Hepatocyte (in vitro differentiated cells): ENCODE results near the gene CELSR1. TPM values are rescaled to one million over a fixed set of nuclear protein-coding genes. Genes with fewer than 3 reads are reported as not detected.

ENCODE experiments used
- DNase-seq: peaks from one replicate; pipeline ENCODE4 v3.0.0-alpha.2; 2016; ENCODE audit warnings: low spot score
- H2AFZ ChIP-seq: fragments of 200-600 bp; sonication (generic); 2 replicates; pipeline ENCODE4 v1.6.0; 2016; ENCODE audit warnings: antibody characterized with exemption, mild to moderate bottlenecking
- H3K27ac ChIP-seq: fragments of 200-600 bp; sonication (generic); 2 replicates; pipeline ENCODE4 v1.5.1; 2016; ENCODE audit warnings: mild to moderate bottlenecking
- H3K27me3 ChIP-seq: fragments of 200-600 bp; sonication (generic); 2 replicates; pipeline ENCODE4 v1.6.1; 2016
- H3K36me3 ChIP-seq: fragments of 200-600 bp; sonication (generic); replicated peaks from 2 replicates; pipeline ENCODE4 v1.5.1; 2016; ENCODE audit warnings: low read depth; ENCODE audit not compliant: insufficient read depth
- H3K4me1 ChIP-seq: fragments of 200-600 bp; sonication (generic); 2 replicates; pipeline ENCODE4 v1.5.1; 2016; ENCODE audit warnings: mild to moderate bottlenecking, moderate library complexity; ENCODE audit not compliant: insufficient read depth
- H3K4me2 ChIP-seq: fragments of 200-600 bp; sonication (generic); 2 replicates; pipeline ENCODE4 v1.6.0; 2016
- H3K4me3 ChIP-seq: fragments of 200-600 bp; sonication (generic); 2 replicates; pipeline ENCODE4 v1.5.1; 2016; ENCODE audit warnings: mild to moderate bottlenecking
- H3K79me2 ChIP-seq: fragments of 200-600 bp; sonication (generic); 2 replicates; pipeline ENCODE4 v1.6.0; 2017; ENCODE audit warnings: mild to moderate bottlenecking
- H3K9me2 ChIP-seq: fragments of 200-600 bp; sonication (generic); replicated peaks from 2 replicates; pipeline ENCODE4 v1.6.0; 2017; ENCODE audit warnings: mild to moderate bottlenecking; ENCODE audit not compliant: insufficient read depth
- H3K9me3 ChIP-seq: fragments of 200-600 bp; sonication (generic); 2 replicates; pipeline ENCODE4 v1.5.1; 2016; ENCODE audit warnings: low read depth, mild to moderate bottlenecking
- H4K20me1 ChIP-seq: fragments of 200-600 bp; sonication (generic); 2 replicates; pipeline ENCODE4 v1.6.0; 2016; ENCODE audit warnings: mild to moderate bottlenecking; ENCODE audit not compliant: insufficient read depth, poor library complexity, severe bottlenecking
- EZH2 ChIP-seq: fragments of 200-600 bp; sonication (generic); IDR thresholded peaks from 2 replicates; pipeline ENCODE4 v1.6.1; 2016; ENCODE audit warnings: antibody characterized with exemption, mild to moderate bottlenecking, borderline replicate concordance
- EZH2phosphoT487 ChIP-seq: fragments of 200-600 bp; sonication (generic); IDR thresholded peaks from one replicate; pipeline ENCODE4 v1.6.1; 2018; ENCODE audit warnings: antibody characterized with exemption, mild to moderate bottlenecking, low read depth, moderate library complexity; ENCODE audit not compliant: unreplicated experiment, severe bottlenecking
- WGBS: methylation state at CpG from one replicate; pipeline ENCODE4 v1.1.6; 2016; ENCODE audit warnings: low lambda C conversion rate; ENCODE audit errors: missing lambda C conversion rate; 5-methylcytosine and 5-hydroxymethylcytosine counted together
- polyA plus RNA-seq: library from polyadenylated mRNA; unstranded; fragments of >200 nt; fragmentation: Nextera tagmentation; extraction: Ambion mirVana; gene quantifications from 2 replicates; pipeline ENCODE4 v1.2.1, GENCODE V29; 2016
- total RNA-seq: library from RNA; depleted of rRNA; stranded (reverse); fragments of >200 nt; gene quantifications from 2 replicates; pipeline ENCODE4 v1.2.3, GENCODE V29; 2014
- TF ChIP-seq, protein P1 (sequence below): fragments of 200-600 bp; sonication (generic); IDR thresholded peaks from 2 replicates; pipeline ENCODE4 v1.5.1; 2016; ENCODE audit warnings: antibody characterized with exemption, mild to moderate bottlenecking; ENCODE audit not compliant: poor library complexity

The CELSR1 gene
- total and polyA plus RNA-seq, 2 experiments from 2014 or later = 3.0 to 8.7 TPM

GRCh38 chr22:46542011-46542985 lies 4.9 kb upstream of the CELSR1 start:
- H3K79me2 ChIP-seq = no peaks in the 10 kb centered on the region
- H3K27ac ChIP-seq = no peak overlapping the region
- TF ChIP-seq EZH2 = no peak
- TF ChIP-seq, protein P1, sequence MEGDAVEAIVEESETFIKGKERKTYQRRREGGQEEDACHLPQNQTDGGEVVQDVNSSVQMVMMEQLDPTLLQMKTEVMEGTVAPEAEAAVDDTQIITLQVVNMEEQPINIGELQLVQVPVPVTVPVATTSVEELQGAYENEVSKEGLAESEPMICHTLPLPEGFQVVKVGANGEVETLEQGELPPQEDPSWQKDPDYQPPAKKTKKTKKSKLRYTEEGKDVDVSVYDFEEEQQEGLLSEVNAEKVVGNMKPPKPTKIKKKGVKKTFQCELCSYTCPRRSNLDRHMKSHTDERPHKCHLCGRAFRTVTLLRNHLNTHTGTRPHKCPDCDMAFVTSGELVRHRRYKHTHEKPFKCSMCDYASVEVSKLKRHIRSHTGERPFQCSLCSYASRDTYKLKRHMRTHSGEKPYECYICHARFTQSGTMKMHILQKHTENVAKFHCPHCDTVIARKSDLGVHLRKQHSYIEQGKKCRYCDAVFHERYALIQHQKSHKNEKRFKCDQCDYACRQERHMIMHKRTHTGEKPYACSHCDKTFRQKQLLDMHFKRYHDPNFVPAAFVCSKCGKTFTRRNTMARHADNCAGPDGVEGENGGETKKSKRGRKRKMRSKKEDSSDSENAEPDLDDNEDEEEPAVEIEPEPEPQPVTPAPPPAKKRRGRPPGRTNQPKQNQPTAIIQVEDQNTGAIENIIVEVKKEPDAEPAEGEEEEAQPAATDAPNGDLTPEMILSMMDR = peak; percentile 91
- H4K20me1 ChIP-seq = no peaks in the 10 kb centered on the region
- peaks cover 12% of the 10 kb centered on the region for H3K27me3 ChIP-seq
- DNase-seq = peak; percentile 87
- H3K36me3 ChIP-seq = no peaks in the 10 kb centered on the region
- no peaks in the 10 kb centered on the region for H3K9me2 ChIP-seq
- H3K9me3 ChIP-seq = no peaks in the 10 kb centered on the region
- H3K4me3 ChIP-seq = no peak overlapping the region
- no peak overlapping the region for H2AFZ ChIP-seq
- H3K4me1 ChIP-seq = peaks cover 21% of the 10 kb centered on the region
- 44% methylated on average over 26 of the region's 27 CpGs for WGBS
- no peak overlapping the region for H3K4me2 ChIP-seq

GRCh38 chr22:46541536-46541935 lies 4.1 kb upstream of the CELSR1 start:
- WGBS = 85% methylated on average over 7 of the region's 7 CpGs
- no peak overlapping the region for H3K4me2 ChIP-seq
- H3K36me3 ChIP-seq = no peaks in the 10 kb centered on the region
- H3K9me2 ChIP-seq = no peaks in the 10 kb centered on the region
- no peak overlapping the region for H2AFZ ChIP-seq
- DNase-seq = no peak
- H3K4me1 ChIP-seq = peaks cover 13% of the 10 kb centered on the region
- H3K27me3 ChIP-seq = peaks cover 12% of the 10 kb centered on the region
- H3K4me3 ChIP-seq = no peak overlapping the region
- no peaks in the 10 kb centered on the region for H3K9me3 ChIP-seq
- no peaks in the 10 kb centered on the region for H3K79me2 ChIP-seq
- TF ChIP-seq EZH2phosphoT487 = no peak
- TF ChIP-seq, protein P1 = no peak
- TF ChIP-seq EZH2 = no peak
- no peaks in the 10 kb centered on the region for H4K20me1 ChIP-seq
- H3K27ac ChIP-seq = no peak overlapping the region

- no peak overlapping the region for H3K27ac ChIP-seq
- WGBS = 95% methylated on average over 5 of the region's 5 CpGs
Measured at GRCh38 chr22:46540874-46541273, 3.5 kb upstream of the CELSR1 start.

More at GRCh38 chr22:46540874-46541273, 3.5 kb upstream of the CELSR1 start:
- peak; percentile 2 for DNase-seq
- H3K36me3 ChIP-seq = no peaks in the 10 kb centered on the region
- H3K4me1 ChIP-seq = peaks cover 11% of the 10 kb centered on the region
- H3K9me3 ChIP-seq = no peaks in the 10 kb centered on the region
- H4K20me1 ChIP-seq = no peaks in the 10 kb centered on the region
- H3K4me3 ChIP-seq = no peak overlapping the region
- H3K4me2 ChIP-seq = no peak overlapping the region
- peaks cover 16% of the 10 kb centered on the region for H3K27me3 ChIP-seq
- no peak for TF ChIP-seq EZH2
- TF ChIP-seq, protein P1 = no peak
- TF ChIP-seq EZH2phosphoT487 = no peak
- no peaks in the 10 kb centered on the region for H3K79me2 ChIP-seq
- H3K9me2 ChIP-seq = no peaks in the 10 kb centered on the region
- H2AFZ ChIP-seq = no peak overlapping the region
